SK-N-DZ (cell line): ENCODE data around the gene HEY2.
"Not testable (repeated sequence)": the region's sequence is repeated elsewhere in the genome, so short reads cannot be mapped to it uniquely, and the experiment has no call there.

ENCODE experiments used
- DNase-seq: peaks from one replicate; pipeline ENCODE4 v3.0.0-alpha.2; 2015; ENCODE audit warnings: low spot score

Gene HEY2

GRCh38 chr6:125794342-125795137, 45.1 kb downstream of the HEY2 start:
- DNase-seq: no peak

GRCh38 chr6:125795301-125795700, 45.9 kb downstream of the HEY2 start:
- DNase-seq: no peak

DNA sequence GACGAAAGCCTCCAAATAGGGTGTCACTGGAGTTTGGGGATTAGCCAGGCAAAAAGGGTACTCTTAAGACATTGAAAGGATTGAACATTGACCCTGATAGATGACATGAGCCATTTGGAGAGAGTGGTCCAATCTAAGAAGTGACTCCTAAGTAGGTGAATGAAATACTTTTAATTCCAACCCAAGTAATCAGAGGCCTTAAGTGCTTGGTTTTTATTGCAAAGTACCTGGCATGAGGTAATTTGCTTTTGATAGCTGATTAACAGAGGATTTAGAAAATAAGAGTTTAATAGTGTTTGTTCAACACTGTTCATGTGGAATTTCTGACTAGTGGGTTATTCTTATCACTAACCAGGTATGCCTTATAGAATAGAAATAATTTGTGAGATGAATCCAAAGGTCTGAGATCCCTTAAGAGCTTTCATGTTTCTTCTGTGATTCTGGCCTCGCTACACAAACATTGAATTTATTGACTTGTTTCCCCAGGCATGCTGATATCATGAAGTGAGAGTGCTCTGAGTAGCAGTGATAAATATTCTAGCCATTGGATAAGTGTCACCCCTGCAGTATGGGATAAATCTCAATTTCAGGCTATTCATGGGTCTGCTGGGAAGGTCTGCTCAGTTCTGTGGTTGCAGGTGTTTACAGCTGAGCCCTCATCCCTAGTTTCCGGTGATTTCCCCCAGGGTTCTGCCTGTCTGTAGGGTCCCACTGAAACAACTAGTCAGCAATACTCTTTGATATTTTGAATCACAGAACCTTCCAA, 47.9 kb downstream of the HEY2 start:
- DNase-seq: no peak

- DNase-seq: no peak
These were observed 48.5 kb downstream of the HEY2 start for GRCh38 chr6:125797886-125798444.

DNA sequence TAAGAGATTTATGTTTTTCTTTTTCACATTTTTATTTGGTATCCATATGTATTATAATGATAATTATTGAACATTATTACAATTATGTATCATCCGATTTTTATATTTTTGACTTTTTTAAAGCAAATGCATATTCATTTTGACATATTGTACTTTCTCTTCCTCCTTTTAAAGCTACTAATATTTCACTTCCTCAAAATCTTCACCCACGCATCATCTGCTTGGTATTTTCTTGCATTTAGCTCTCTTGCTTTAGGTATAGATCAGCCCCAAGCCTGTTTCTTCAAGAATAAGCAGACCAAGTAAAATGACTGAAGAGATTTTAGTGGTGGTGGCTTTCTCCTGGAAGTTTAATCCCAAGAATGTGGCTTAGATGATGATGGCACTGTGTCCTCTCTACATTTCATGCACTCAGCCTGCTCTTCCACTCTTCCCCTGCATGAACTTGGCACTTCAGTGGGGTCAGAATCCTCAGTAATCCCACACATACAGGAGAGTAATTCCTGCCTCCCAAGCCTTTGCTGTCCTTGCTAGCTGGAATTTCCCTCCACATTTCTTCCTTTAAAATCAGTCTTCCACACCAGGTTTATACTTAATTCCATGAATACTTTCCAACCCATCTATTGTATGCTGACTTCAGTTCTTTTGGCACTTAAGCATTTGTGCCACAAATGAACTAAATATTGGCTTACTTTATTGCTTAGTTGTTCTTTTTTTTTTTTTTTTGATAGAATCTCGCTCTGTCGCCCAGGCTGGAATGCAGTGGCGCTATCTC, 49.5 kb downstream of the HEY2 start:
- DNase-seq: no peak

DNA sequence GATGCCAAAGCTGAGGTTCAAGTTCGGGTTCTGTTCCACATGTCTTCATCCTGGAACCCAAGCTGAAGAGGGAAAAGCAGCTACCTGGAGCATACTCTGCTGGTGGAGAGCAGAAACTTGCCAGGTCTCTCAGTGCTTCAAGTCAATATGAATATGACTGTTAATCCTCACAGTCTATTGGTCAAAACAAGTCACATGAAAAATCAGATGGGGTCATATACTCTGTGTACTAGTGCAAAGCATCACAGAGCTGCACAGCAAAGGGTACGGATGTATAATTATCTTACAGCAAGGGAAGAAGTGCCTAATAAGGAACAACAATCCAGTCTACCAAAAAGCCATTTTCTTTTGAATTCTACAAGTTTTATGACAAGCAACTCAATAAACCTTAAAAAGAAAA, 53.0 kb downstream of the HEY2 start:
- no peak for DNase-seq

- DNase-seq: no peak
These were observed 53.5 kb downstream of the HEY2 start for GRCh38 chr6:125802943-125803377.

GRCh38 chr6:125804264-125804663, 54.8 kb downstream of the HEY2 start:
- no peak for DNase-seq

GRCh38 chr6:125804866-125805425, 55.5 kb downstream of the HEY2 start:
- not testable (repeated sequence) for DNase-seq

GRCh38 chr6:125806813-125807212, 57.4 kb downstream of the HEY2 start:
- no peak for DNase-seq

DNA sequence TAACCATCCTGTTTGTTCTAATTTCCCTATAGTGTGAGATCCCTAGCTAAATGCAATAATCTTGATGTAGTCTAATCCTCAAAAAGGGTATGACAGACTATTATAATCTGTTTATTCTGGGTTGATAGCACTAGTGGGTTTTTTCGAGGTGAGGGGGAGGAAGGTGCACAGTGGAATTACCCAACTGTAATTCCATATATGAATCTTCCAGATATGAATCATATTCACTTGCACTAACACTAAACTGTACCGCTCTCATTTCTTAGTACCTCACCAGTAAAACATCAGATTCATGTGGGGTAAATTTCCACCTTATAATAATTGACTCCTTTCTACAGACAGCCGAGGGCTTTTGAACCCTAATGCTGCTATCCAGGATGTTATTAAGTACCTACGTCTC, 57.9 kb downstream of the HEY2 start:
- DNase-seq: no peak

DNA sequence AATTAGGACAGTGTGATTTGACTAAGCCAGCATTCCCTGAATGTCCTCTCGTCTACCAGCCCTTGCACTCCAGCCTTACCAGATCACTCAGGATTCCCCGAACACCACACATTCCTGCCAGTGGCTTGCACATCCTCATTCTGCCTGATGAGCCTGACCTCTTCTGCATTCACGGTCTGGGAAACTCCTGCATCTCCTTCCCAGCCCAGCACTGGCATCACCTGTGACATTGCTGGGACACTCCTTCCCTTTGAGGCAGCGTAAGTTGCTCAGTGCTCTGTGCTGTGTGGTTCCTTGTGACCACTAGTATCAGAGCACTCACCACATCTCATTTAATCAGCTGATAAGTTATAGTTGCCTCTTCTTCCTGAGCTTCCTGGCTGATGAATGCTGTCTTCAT, 58.6 kb downstream of the HEY2 start:
- no peak for DNase-seq

GRCh38 chr6:125808591-125808990, 59.2 kb downstream of the HEY2 start:
- DNase-seq: no peak

DNA sequence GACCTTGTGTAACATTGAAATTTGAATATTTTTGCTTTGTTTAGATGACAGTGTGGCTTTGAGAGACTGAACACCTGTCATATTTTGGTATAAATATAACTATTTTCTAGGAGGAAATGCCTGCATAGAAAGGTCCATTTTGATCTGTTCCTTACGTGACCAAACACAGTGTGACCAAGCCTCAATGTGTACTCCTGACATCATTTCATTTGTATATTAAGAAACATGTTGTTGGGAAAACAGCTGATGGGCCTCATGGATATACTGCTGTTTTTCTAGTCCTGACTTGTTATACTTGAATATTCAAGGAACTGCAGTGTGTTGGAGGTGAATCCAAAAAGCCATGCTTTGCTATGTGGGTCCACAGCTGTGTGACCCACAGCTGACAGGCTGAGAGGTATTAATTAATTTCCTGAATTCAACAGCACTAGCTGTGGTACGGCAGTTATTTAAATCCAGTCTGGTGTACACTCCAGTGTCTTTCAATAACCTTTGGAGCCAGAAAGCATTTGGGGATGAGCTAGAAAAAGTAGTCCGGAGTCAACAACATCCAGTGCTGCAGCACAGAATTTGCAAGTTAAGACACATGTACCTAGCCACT, 60.2 kb downstream of the HEY2 start:
- DNase-seq: no peak

GRCh38 chr6:125810445-125810844, 61.0 kb downstream of the HEY2 start:
- peak; percentile 86 for DNase-seq
